Gastroesophageal sphincter (tissue), 4 donors: ENCODE results near the gene ADGRD1. TPM values are rescaled to one million over a fixed set of nuclear protein-coding genes. Genes with fewer than 3 reads are reported as not detected.

Experiments
- ATAC-seq: fragments of 150-250 bp; one replicate; pipeline ENCODE4 v1.9.1; 2016; ENCODE audit warnings: mild to moderate bottlenecking, moderate library complexity
- H3K27ac ChIP-seq, 4 donors: fragments of 200-600 bp; sonication (generic) in 3 of 4; 1 replicate in 3 of 4; 2 replicates in 1 of 4; pipeline ENCODE4 v1.5.1; 2016 to 2019
- H3K27me3 ChIP-seq: fragments of 200-600 bp; sonication (generic); one replicate; pipeline ENCODE4 v1.5.1; 2019
- H3K36me3 ChIP-seq, 2 donors: fragments of 200-600 bp; sonication (generic); one replicate each; pipeline ENCODE4 v1.5.1; 2019; ENCODE audit warnings: control low read depth in 1 of 2
- H3K4me1 ChIP-seq, 3 donors: fragments of 200-600 bp; sonication (generic); 1 replicate in 2 of 3; 2 replicates in 1 of 3; pipeline ENCODE4 v1.5.1; 2016 to 2019; ENCODE audit warnings: control low read depth in 2 of 3
- H3K4me3 ChIP-seq, 2 donors: fragments of 200-600 bp; sonication (generic); one replicate each; pipeline ENCODE4 v1.5.1; 2019; ENCODE audit warnings: mild to moderate bottlenecking in 1 of 2, moderate library complexity in 1 of 2
- H3K9me3 ChIP-seq, 3 donors: fragments of 200-600 bp; sonication (generic); one replicate each; pipeline ENCODE4 v1.5.1; 2017 to 2019; ENCODE audit warnings: control low read depth in 2 of 3
- CTCF ChIP-seq, 4 experiments: fragments of 200-600 bp in 2 of 4; fragments of 450-650 bp in 2 of 4; sonication (generic) in 1 of 4; IDR thresholded peaks; one replicate each; pipeline ENCODE4 v1.5.1; 2017 to 2019; ENCODE audit warnings: antibody characterized with exemption in 4 of 4, mild to moderate bottlenecking in 2 of 4, moderate library complexity in 2 of 4
- EP300 ChIP-seq: sonication (generic); formaldehyde crosslinking; IDR thresholded peaks from one replicate; pipeline ENCODE4 v1.6.1; 2017; ENCODE audit warnings: antibody characterized with exemption, mild to moderate bottlenecking
- POLR2A ChIP-seq, 2 donors: fragments of 450-650 bp; IDR thresholded peaks; one replicate each; pipeline ENCODE4 v1.6.1; 2017; ENCODE audit warnings: antibody characterized with exemption in 2 of 2, mild to moderate bottlenecking in 2 of 2, moderate library complexity in 1 of 2
- POLR2AphosphoS5 ChIP-seq: sonication (generic); formaldehyde crosslinking; IDR thresholded peaks from one replicate; pipeline ENCODE4 v1.6.1; 2017; ENCODE audit warnings: antibody characterized with exemption
- WGBS, 2 donors: methylation state at CpG; one replicate each; pipeline ENCODE4 v1.1.5; 2018; ENCODE audit warnings: low coverage in 1 of 2; 5-methylcytosine and 5-hydroxymethylcytosine counted together
- total RNA-seq, 4 donors: library from RNA; depleted of rRNA; stranded (reverse); fragments of >200 nt; gene quantifications; one replicate each; pipeline ENCODE4 v1.1.0, GENCODE V29; 2016

ADGRD1 gene
- total RNA-seq, 4 donors from 2014 or later = 19.1 to 43.4 (median 31.3) TPM

GRCh38 chr12:131076296-131076695 is 122.6 kb downstream of the ADGRD1 start:
- H3K27me3 ChIP-seq = no peaks in the 10 kb centered on the region
- H3K4me3 ChIP-seq = no peak overlapping the region
- 100% methylated on average over 1 of the region's 3 CpGs; no CpG with 5 or more reads in 1 of the 2 donors for WGBS, 2 donors
- TF ChIP-seq POLR2AphosphoS5 = no peak
- no peak for TF ChIP-seq CTCF (IDR thresholded peaks at IDR 0.05)
- TF ChIP-seq EP300 = no peak
- TF ChIP-seq POLR2A (IDR thresholded peaks at IDR 0.05) = no peak
- peaks cover 0 to 5% (median 0%) of the 10 kb centered on the region in 3 donors for H3K9me3 ChIP-seq
- no peak overlapping the region for H3K27ac ChIP-seq
- no peak for ATAC-seq
- H3K4me1 ChIP-seq = peaks cover 0 to 3% (median 0%) of the 10 kb centered on the region in 3 donors
- peaks cover 0 to 34% of the 10 kb centered on the region in 2 donors for H3K36me3 ChIP-seq

GRCh38 chr12:131076791-131077747 is 123.4 kb downstream of the ADGRD1 start:
- no peak overlapping the region for H3K4me3 ChIP-seq
- ATAC-seq = no peak
- H3K9me3 ChIP-seq = peaks cover 0 to 5% (median 0%) of the 10 kb centered on the region in 3 donors
- peaks cover 0 to 34% of the 10 kb centered on the region in 2 donors for H3K36me3 ChIP-seq
- no peaks in the 10 kb centered on the region for H3K27me3 ChIP-seq
- TF ChIP-seq POLR2AphosphoS5 = no peak
- H3K4me1 ChIP-seq = peaks cover 0 to 3% (median 0%) of the 10 kb centered on the region in 3 donors
- H3K27ac ChIP-seq = no peak overlapping the region
- 76 to 80% methylated on average over 4 to 8 of the region's 25 CpGs for WGBS, 2 donors

- ATAC-seq = no peak
- H3K9me3 ChIP-seq = peaks cover 0 to 5% (median 0%) of the 10 kb centered on the region in 3 donors
- no peaks in the 10 kb centered on the region for H3K27me3 ChIP-seq
- peaks cover 0 to 30% of the 10 kb centered on the region in 2 donors for H3K36me3 ChIP-seq
- H3K27ac ChIP-seq = no peak overlapping the region
- TF ChIP-seq POLR2AphosphoS5 (no peak), POLR2A (IDR thresholded peaks at IDR 0.05) (no peak), EP300 (no peak), CTCF (IDR thresholded peaks at IDR 0.05) (no peak)
- 36% methylated on average over 3 of the region's 11 CpGs; no CpG with 5 or more reads in 1 of the 2 donors for WGBS, 2 donors
- no peak overlapping the region for H3K4me3 ChIP-seq
- peaks cover 0 to 3% (median 0%) of the 10 kb centered on the region in 3 donors for H3K4me1 ChIP-seq
Measured at GRCh38 chr12:131077931-131078391, 124.3 kb downstream of the ADGRD1 start.

GRCh38 chr12:131082290-131083194 is 128.8 kb downstream of the ADGRD1 start:
- WGBS, 2 donors = 79 to 80% methylated on average over 17 to 18 of the region's 23 CpGs
- no peak for TF ChIP-seq POLR2AphosphoS5
- no peak for TF ChIP-seq POLR2A (IDR thresholded peaks at IDR 0.05)
- TF ChIP-seq CTCF (IDR thresholded peaks at IDR 0.05) = no peak
- no peak for TF ChIP-seq EP300
- peaks cover 0 to 48% of the 10 kb centered on the region in 2 donors for H3K36me3 ChIP-seq

More at GRCh38 chr12:131082290-131083194, 128.8 kb downstream of the ADGRD1 start:
- Histone ChIP-seq H3K27me3 (no peaks in the 10 kb centered on the region), H3K4me1 (no peaks in the 10 kb centered on the region), H3K4me3 (no peak overlapping the region), H3K9me3 (peaks cover 0 to 5% (median 0%) of the 10 kb centered on the region in 3 donors), H3K27ac (no peak overlapping the region)
- ATAC-seq = no peak
